Fibroblast of pulmonary artery (primary cell): ENCODE measurements around the gene RTL5.
A peak's percentile ranks its signal among the peaks of the same experiment; 100 is the strongest.

Source experiments
- DNase-seq: peaks from one replicate; pipeline ENCODE4 v3.0.0-alpha.2; 2010; ENCODE audit warnings: low read depth
- H3K4me3 ChIP-seq: replicated peaks from 2 replicates; pipeline ENCODE4 v1.5.1; 2011; ENCODE audit warnings: low read depth, mild to moderate bottlenecking, control low read depth, low read length, moderate library complexity
- TF ChIP-seq, protein P1 (sequence below): IDR thresholded peaks from 2 replicates; pipeline ENCODE4 v1.5.1; 2011; ENCODE audit warnings: mild to moderate bottlenecking, control low read depth, low read length, inconsistent platforms; ENCODE audit errors: missing control alignments

Gene RTL5

DNA sequence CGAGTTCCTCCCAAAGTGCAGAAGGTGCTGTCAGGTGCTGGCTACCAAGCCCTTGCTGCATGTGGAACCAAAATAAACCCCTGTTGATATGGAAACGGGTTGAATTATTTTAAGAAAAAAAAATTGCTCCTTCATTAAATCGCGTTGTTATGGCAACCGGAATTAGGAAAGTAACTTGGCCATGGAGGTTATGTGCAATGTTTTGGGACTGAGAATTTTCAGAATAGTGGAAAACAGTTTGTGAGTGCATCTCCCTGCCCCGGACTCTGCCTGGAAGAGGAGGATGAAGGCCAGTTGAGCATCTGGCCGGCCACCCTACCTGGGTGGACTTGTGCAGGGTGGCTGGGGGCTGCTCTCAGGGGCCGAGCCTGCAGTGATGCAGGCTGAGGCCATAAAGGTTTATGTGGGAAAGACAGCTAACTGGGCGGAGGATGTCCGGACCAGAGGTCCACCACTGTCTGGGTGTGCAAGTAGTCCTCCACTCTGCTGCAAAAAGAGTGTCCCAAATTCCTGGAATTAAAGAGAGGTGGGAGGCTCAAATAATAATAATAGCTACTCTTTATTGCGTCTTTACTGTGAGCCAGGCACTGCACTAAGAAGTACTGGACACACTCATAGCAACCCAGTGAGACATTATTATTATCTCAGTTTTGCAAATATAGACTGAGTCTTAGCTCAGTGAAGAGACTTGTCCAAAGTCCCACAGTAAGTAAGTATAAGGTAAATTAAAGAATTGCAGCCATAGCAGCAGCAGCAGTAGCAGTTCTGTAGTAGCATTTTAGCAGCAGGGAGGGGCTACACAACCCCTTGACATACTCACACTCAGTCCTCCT lies 20.6 kb downstream of the RTL5 start:
- DNase-seq: no peak
- TF ChIP-seq, protein P1, sequence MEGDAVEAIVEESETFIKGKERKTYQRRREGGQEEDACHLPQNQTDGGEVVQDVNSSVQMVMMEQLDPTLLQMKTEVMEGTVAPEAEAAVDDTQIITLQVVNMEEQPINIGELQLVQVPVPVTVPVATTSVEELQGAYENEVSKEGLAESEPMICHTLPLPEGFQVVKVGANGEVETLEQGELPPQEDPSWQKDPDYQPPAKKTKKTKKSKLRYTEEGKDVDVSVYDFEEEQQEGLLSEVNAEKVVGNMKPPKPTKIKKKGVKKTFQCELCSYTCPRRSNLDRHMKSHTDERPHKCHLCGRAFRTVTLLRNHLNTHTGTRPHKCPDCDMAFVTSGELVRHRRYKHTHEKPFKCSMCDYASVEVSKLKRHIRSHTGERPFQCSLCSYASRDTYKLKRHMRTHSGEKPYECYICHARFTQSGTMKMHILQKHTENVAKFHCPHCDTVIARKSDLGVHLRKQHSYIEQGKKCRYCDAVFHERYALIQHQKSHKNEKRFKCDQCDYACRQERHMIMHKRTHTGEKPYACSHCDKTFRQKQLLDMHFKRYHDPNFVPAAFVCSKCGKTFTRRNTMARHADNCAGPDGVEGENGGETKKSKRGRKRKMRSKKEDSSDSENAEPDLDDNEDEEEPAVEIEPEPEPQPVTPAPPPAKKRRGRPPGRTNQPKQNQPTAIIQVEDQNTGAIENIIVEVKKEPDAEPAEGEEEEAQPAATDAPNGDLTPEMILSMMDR: no peak
- H3K4me3 ChIP-seq: no peak overlapping the region

GRCh38 chrX:72110051-72110875 lies 21.5 kb downstream of the RTL5 start:
- TF ChIP-seq, protein P1: no peak

DNA sequence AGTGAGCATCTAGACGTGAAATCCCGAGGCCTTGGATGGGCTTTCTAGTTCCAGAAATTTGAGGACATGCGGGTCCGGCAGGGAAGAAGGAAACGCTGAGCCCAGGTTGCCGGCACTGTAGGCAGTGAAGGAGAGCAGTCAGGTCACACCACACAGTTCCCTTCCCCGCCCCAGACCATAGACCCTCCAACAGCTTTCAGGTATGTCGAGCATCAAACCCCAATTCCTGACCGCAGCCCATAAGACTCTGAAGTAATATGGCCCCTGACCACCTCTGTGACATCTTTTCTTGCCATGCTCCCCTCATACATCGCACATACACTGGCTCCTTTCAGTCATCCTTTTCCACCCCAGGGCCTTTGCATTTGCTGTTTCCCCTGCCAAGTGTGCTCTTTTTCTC lies 23.0 kb downstream of the RTL5 start:
- TF ChIP-seq, protein P1: no peak
- H3K4me3 ChIP-seq: no peak overlapping the region
- DNase-seq: no peak

More at GRCh38 chrX:72110051-72110875, 21.5 kb downstream of the RTL5 start:
- DNase-seq: no peak
- H3K4me3 ChIP-seq: no peak overlapping the region

GRCh38 chrX:72107841-72108595 lies 23.7 kb downstream of the RTL5 start:
- no peak overlapping the region for H3K4me3 ChIP-seq
- DNase-seq: no peak
- TF ChIP-seq, protein P1: no peak

DNA sequence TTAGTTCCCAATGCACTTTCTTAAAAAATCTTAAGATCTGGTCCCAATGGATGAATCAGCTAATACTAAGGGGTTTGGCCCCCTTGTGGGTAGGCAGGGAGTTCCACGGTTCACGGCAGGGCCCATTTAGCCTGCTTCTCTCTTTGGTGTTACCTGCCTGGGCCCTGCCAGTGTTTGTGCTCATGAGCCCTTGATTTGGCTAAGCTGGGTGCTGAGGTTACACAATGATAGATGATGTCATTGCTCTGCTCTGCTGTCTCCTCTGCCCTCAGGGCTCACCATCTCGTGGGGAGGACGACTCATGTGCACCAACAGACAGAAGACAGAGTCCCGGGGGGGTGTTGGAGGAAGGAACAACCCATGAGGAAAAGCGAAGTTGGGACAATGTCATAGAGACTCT lies 24.4 kb downstream of the RTL5 start:
- TF ChIP-seq, protein P1: no peak
- no peak overlapping the region for H3K4me3 ChIP-seq
- DNase-seq: peak; percentile 28

GRCh38 chrX:72105436-72105835 lies 26.3 kb downstream of the RTL5 start:
- no peak for DNase-seq
- H3K4me3 ChIP-seq: no peak overlapping the region
- TF ChIP-seq, protein P1: no peak
